Neural cell (in vitro differentiated cells): ENCODE results near the gene SP140. TPM values are rescaled to one million over a fixed set of nuclear protein-coding genes. Genes with fewer than 3 reads are reported as not detected.

Experiments used
- H2AFZ ChIP-seq: fragments of 200-600, 300-800 bp; sonication (generic), shearing (Covaris generic); 2 replicates; pipeline ENCODE4 v1.6.0; 2014; ENCODE audit warnings: low read depth, mild to moderate bottlenecking, antibody characterized with exemption, low read length, moderate library complexity
- H3F3A ChIP-seq: fragments of 200-600 bp; shearing (Covaris generic); 2 replicates; pipeline ENCODE4 v1.6.1; 2016; ENCODE audit warnings: mild to moderate bottlenecking, moderate library complexity, mixed read lengths, antibody characterized with exemption, low read length; ENCODE audit not compliant: insufficient read depth, poor library complexity, severe bottlenecking
- H3K27ac ChIP-seq: fragments of 200-600, 300-800 bp; sonication (generic), shearing (Covaris generic); 2 replicates; pipeline ENCODE4 v1.5.1; 2014; ENCODE audit warnings: mild to moderate bottlenecking, low read length, moderate library complexity
- H3K27me3 ChIP-seq: fragments of 300-800, 200-600 bp; sonication (generic), shearing (Covaris generic); 2 replicates; pipeline ENCODE4 v1.6.0; 2014; ENCODE audit warnings: mild to moderate bottlenecking, low read depth, low read length, moderate library complexity; ENCODE audit not compliant: insufficient read depth
- H3K36me3 ChIP-seq: fragments of 300-800, 200-600 bp; sonication (generic), shearing (Covaris generic); 2 replicates; pipeline ENCODE4 v1.5.1; 2014; ENCODE audit warnings: mild to moderate bottlenecking, antibody characterized with exemption, low read length, moderate library complexity; ENCODE audit not compliant: insufficient read depth
- H3K4me2 ChIP-seq: fragments of 300-800, 200-600 bp; sonication (generic), shearing (Covaris generic); 2 replicates; pipeline ENCODE4 v1.6.0; 2014; ENCODE audit warnings: mild to moderate bottlenecking, low read length
- H3K4me3 ChIP-seq: fragments of 300-800, 200-600 bp; sonication (generic), shearing (Covaris generic); 2 replicates; pipeline ENCODE4 v1.5.1; 2014; ENCODE audit warnings: mild to moderate bottlenecking, low read length, moderate library complexity
- H3K79me2 ChIP-seq: fragments of 200-600 bp; shearing (Covaris generic); replicated peaks from 2 replicates; pipeline ENCODE4 v1.6.0; 2014; ENCODE audit warnings: mild to moderate bottlenecking, low read length, moderate library complexity; ENCODE audit not compliant: insufficient read depth
- H3K9ac ChIP-seq: fragments of 300-800, 200-600 bp; sonication (generic), shearing (Covaris generic); 2 replicates; pipeline ENCODE4 v1.6.1; 2016; ENCODE audit warnings: mild to moderate bottlenecking, low read length, mixed read lengths
- H3K9me2 ChIP-seq: fragments of 200-600 bp; shearing (Covaris generic); 2 replicates; pipeline ENCODE4 v1.6.1; 2016; ENCODE audit warnings: mild to moderate bottlenecking, low read length, mixed read lengths; ENCODE audit not compliant: insufficient read depth
- H3K9me3 ChIP-seq: fragments of 200-600, 300-800 bp; sonication (generic), shearing (Covaris generic); 2 replicates; pipeline ENCODE4 v1.6.1; 2016; ENCODE audit warnings: mild to moderate bottlenecking, mixed run types, low read length, moderate library complexity, mixed read lengths
- H4K20me1 ChIP-seq: fragments of 200-600 bp; shearing (Covaris generic); 2 replicates; pipeline ENCODE4 v1.6.1; 2016; ENCODE audit warnings: mild to moderate bottlenecking, mixed run types; ENCODE audit not compliant: insufficient read depth
- EP300 ChIP-seq: fragments of 450-650 bp; conservative IDR thresholded peaks from 2 replicates; pipeline ENCODE4 v1.6.1; 2014; ENCODE audit warnings: antibody characterized with exemption, mild to moderate bottlenecking, moderate library complexity; ENCODE audit not compliant: poor library complexity, severe bottlenecking
- EZH2 ChIP-seq: fragments of 200-600, 300-800 bp; shearing (Covaris generic), sonication (generic); IDR thresholded peaks from 2 replicates; pipeline ENCODE4 v1.6.1; 2014; ENCODE audit warnings: antibody characterized with exemption, low read length, borderline replicate concordance, mild to moderate bottlenecking; ENCODE audit not compliant: insufficient read depth, poor library complexity, severe bottlenecking
- MXI1 ChIP-seq: fragments of 450-650 bp; conservative IDR thresholded peaks from 2 replicates; pipeline ENCODE4 v1.6.1; 2014; ENCODE audit warnings: antibody characterized with exemption, mild to moderate bottlenecking; ENCODE audit not compliant: poor library complexity, severe bottlenecking
- POLR2AphosphoS5 ChIP-seq: IDR thresholded peaks from 2 replicates; pipeline ENCODE4 v1.6.1; 2012
- RAD21 ChIP-seq: fragments of 450-650 bp; conservative IDR thresholded peaks from 2 replicates; pipeline ENCODE4 v1.6.1; 2014; ENCODE audit warnings: antibody characterized with exemption, mild to moderate bottlenecking, moderate library complexity
- SMC3 ChIP-seq: fragments of 450-650 bp; conservative IDR thresholded peaks from 2 replicates; pipeline ENCODE4 v1.6.1; 2014; ENCODE audit warnings: antibody characterized with exemption, mild to moderate bottlenecking, moderate library complexity; ENCODE audit not compliant: poor library complexity
- TAF1 ChIP-seq: IDR thresholded peaks from 2 replicates; pipeline ENCODE4 v1.6.1; 2012; ENCODE audit warnings: low read depth
- polyA plus RNA-seq: library from polyadenylated mRNA; depleted of rRNA; stranded (reverse); fragments of >200 nt; gene quantifications from 2 replicates; pipeline ENCODE4 v1.2.3, GENCODE V29; 2014
- TF ChIP-seq, protein P1 (sequence below): IDR thresholded peaks from 2 replicates; pipeline ENCODE4 v1.6.1; 2012; ENCODE audit warnings: borderline replicate concordance
- TF ChIP-seq, protein P2 (sequence below): fragments of 450-650 bp; IDR thresholded peaks from 2 replicates; pipeline ENCODE4 v1.5.1; 2014; ENCODE audit warnings: antibody characterized with exemption, mild to moderate bottlenecking, moderate library complexity; ENCODE audit not compliant: poor library complexity, severe bottlenecking

The SP140 gene
- polyA plus RNA-seq, 1 donor from 2014 or later: 0.74 TPM

DNA sequence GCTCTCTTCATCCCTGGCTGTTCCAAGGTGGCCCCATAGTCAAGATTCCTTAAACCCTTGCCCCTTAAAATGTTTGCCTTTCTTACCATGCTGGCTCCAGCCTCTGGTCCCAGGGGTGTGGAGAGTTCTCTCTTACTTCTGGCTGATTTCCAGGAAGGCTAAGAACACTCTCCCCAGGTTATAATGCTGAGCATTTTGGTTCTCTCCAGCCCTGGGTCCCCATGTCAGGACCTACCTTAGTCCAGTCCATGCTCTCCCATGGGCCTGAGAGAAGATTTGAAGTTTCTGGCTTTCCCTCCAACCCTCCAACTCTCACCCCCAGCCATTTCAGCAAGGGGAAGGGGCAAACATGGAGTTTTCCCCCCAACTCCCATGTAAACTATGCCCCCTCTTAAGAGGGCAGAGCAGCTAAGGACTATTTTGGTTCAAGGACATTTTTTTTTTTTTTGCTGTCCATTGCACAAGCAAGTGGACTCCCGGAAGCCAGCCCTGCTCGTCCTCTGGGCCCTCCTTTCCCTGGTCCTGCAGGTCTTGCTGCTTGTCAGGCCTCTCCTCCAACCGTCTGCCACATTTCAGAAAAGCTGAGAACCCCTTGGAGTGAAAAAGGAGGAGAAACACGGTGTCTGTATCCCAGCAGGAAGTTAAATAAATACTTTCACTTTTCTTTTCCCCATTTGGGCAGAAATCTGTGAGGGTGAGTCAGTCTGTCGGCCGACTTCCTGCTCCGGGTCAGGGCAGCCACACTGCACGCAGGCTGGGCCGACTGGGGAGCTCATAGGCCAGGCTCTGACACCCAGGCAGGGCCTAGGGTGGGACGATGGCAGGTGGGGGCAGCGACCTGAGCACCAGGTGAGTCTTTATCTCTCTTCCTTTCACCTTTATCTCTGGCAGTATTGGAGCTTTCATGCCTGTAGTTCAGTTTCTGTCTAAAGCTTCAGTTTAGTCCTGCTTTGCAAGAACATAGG, 101.2 kb downstream of the SP140 start, which contains the start of gene SP140L:
Gene SP140L, plus strand, starts transcription at position 741 of the 965 bp plus-strand sequence. Its CDS starts 77 bp downstream, at position 818.
- no peak within 1 kb of the TSS for H2AFZ ChIP-seq
- no peak within 1 kb of the TSS for H3K4me3 ChIP-seq
- H3K79me2 ChIP-seq: no peaks in the 10 kb centered on the region
- H3K36me3 ChIP-seq: no peaks in the 10 kb centered on the region
- no peaks in the 10 kb centered on the region for H3K27me3 ChIP-seq
- no peaks in the 10 kb centered on the region for H3F3A ChIP-seq
- H3K27ac ChIP-seq: no peak within 1 kb of the TSS
- no peak within 1 kb of the TSS for H3K9ac ChIP-seq
- no peaks in the 10 kb centered on the region for H3K9me2 ChIP-seq
- H3K4me2 ChIP-seq: no peak within 1 kb of the TSS
- no peaks in the 10 kb centered on the region for H4K20me1 ChIP-seq
- TF ChIP-seq, protein P1, sequence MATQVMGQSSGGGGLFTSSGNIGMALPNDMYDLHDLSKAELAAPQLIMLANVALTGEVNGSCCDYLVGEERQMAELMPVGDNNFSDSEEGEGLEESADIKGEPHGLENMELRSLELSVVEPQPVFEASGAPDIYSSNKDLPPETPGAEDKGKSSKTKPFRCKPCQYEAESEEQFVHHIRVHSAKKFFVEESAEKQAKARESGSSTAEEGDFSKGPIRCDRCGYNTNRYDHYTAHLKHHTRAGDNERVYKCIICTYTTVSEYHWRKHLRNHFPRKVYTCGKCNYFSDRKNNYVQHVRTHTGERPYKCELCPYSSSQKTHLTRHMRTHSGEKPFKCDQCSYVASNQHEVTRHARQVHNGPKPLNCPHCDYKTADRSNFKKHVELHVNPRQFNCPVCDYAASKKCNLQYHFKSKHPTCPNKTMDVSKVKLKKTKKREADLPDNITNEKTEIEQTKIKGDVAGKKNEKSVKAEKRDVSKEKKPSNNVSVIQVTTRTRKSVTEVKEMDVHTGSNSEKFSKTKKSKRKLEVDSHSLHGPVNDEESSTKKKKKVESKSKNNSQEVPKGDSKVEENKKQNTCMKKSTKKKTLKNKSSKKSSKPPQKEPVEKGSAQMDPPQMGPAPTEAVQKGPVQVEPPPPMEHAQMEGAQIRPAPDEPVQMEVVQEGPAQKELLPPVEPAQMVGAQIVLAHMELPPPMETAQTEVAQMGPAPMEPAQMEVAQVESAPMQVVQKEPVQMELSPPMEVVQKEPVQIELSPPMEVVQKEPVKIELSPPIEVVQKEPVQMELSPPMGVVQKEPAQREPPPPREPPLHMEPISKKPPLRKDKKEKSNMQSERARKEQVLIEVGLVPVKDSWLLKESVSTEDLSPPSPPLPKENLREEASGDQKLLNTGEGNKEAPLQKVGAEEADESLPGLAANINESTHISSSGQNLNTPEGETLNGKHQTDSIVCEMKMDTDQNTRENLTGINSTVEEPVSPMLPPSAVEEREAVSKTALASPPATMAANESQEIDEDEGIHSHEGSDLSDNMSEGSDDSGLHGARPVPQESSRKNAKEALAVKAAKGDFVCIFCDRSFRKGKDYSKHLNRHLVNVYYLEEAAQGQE: no peak
- no peak for TF ChIP-seq EP300
- TF ChIP-seq SMC3: no peak
- TF ChIP-seq POLR2AphosphoS5: no peak
- TF ChIP-seq, protein P2, sequence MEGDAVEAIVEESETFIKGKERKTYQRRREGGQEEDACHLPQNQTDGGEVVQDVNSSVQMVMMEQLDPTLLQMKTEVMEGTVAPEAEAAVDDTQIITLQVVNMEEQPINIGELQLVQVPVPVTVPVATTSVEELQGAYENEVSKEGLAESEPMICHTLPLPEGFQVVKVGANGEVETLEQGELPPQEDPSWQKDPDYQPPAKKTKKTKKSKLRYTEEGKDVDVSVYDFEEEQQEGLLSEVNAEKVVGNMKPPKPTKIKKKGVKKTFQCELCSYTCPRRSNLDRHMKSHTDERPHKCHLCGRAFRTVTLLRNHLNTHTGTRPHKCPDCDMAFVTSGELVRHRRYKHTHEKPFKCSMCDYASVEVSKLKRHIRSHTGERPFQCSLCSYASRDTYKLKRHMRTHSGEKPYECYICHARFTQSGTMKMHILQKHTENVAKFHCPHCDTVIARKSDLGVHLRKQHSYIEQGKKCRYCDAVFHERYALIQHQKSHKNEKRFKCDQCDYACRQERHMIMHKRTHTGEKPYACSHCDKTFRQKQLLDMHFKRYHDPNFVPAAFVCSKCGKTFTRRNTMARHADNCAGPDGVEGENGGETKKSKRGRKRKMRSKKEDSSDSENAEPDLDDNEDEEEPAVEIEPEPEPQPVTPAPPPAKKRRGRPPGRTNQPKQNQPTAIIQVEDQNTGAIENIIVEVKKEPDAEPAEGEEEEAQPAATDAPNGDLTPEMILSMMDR: no peak
- TF ChIP-seq TAF1: no peak
- TF ChIP-seq MXI1: no peak
- TF ChIP-seq RAD21: no peak
- TF ChIP-seq EZH2: no peak
- no peaks in the 10 kb centered on the region for H3K9me3 ChIP-seq

DNA sequence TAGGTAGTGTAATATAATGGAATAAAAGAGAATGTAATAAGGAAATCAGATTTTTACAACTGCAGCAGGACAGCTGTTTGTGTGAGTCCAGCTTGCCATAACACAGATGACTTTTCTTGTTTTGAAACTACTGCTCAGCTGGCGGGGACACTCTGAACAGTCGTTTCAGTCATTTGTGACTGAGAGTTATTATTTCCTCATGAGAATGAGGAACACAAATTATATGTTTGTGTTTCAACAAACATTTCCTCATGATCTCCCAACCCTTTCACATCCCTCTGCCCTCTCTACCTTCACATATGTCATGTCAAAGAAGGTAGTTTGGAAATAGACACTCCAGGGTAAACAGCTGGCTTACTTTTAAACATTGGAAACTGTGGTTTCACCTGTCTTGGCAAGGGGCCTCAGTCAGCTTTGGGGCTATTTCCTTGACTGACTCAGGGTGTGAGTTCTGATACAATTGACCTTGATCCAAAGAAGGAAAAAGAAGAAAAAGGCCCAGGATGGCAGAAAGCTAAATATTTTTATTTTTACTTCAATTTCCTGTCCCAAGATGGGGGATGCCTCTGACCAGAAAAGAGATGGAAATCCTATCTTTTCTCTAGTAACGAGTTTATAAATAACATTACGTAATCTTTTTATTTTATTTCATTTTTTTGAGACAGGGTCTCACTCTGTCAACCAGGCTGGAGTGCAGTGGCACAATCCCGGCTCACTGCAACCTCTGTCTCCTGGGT, 102.0 kb downstream of the SP140 start:
- H2AFZ ChIP-seq: no peak overlapping the region

More for the DNA sequence above, 102.0 kb downstream of the SP140 start:
- no peaks in the 10 kb centered on the region for H3F3A ChIP-seq
- no peaks in the 10 kb centered on the region for H4K20me1 ChIP-seq
- TF ChIP-seq SMC3: no peak
- TF ChIP-seq, protein P1: no peak
- TF ChIP-seq EP300: no peak
- TF ChIP-seq POLR2AphosphoS5: no peak
- no peak for TF ChIP-seq MXI1
- TF ChIP-seq EZH2: no peak
- TF ChIP-seq TAF1: no peak
- TF ChIP-seq RAD21: no peak
- TF ChIP-seq, protein P2: no peak
- H3K9ac ChIP-seq: no peak overlapping the region
- no peaks in the 10 kb centered on the region for H3K36me3 ChIP-seq
- H3K9me3 ChIP-seq: no peaks in the 10 kb centered on the region
- no peak overlapping the region for H3K4me2 ChIP-seq
- no peaks in the 10 kb centered on the region for H3K27me3 ChIP-seq
- H3K79me2 ChIP-seq: no peaks in the 10 kb centered on the region
- H3K4me3 ChIP-seq: no peak overlapping the region
- no peaks in the 10 kb centered on the region for H3K9me2 ChIP-seq
- H3K27ac ChIP-seq: no peak overlapping the region
